SK-N-SH (cell line): ENCODE data around the gene RGS6. TPM values are rescaled to one million over a fixed set of nuclear protein-coding genes. Genes with fewer than 3 reads are reported as not detected.

ENCODE experiments used
- CTCF ChIA-PET: fragments of 300-600, 350-600 bp; formaldehyde crosslinking; extraction: SDS; loops from one replicate; lab custom pipeline; 2021; lab: Yijun Ruan, JAX
- POLR2A ChIA-PET: fragments of 350-600 bp; sonication (Branson Sonifier 250); formaldehyde crosslinking; extraction: SDS; loops from one replicate; lab custom pipeline; 2020; ENCODE audit warnings: antibody characterized with exemption, inconsistent platforms; lab: Yijun Ruan, JAX
- DNase-seq: peaks from one replicate; pipeline ENCODE4 v3.0.0; 2012
- H2AFZ ChIP-seq: fragments of 200-600 bp; sonication (generic); 2 replicates; pipeline ENCODE4 v1.8.1; 2016; ENCODE audit warnings: antibody characterized with exemption, mild to moderate bottlenecking, low read depth
- H3F3A ChIP-seq: fragments of 200-600 bp; sonication (generic); replicated peaks from 2 replicates; pipeline ENCODE3; 2016; ENCODE audit warnings: antibody characterized with exemption, mild to moderate bottlenecking; ENCODE audit not compliant: insufficient read depth
- H3K27ac ChIP-seq, 2 experiments: fragments of 200-500 bp in 1 of 2; fragments of 200-600 bp in 1 of 2; sonication (Bioruptor generic) in 1 of 2; sonication (generic), shearing (Covaris generic) in 1 of 2; 2 replicates each; pipeline versions ENCODE4 v1.5.1 to v1.6.1; 2014 to 2016; ENCODE audit warnings: low read depth in 2 of 2, inconsistent platforms in 1 of 2, low read length in 1 of 2, mild to moderate bottlenecking in 1 of 2, mixed read lengths in 1 of 2
- H3K27me3 ChIP-seq: fragments of 200-600 bp; sonication (generic), shearing (Covaris generic); 2 replicates; pipeline ENCODE4 v1.6.1; 2016; ENCODE audit warnings: mixed run types; ENCODE audit not compliant: insufficient read depth
- H3K36me3 ChIP-seq, 2 experiments: fragments of 200-500 bp in 1 of 2; fragments of 200-600 bp in 1 of 2; sonication (Bioruptor generic) in 1 of 2; sonication (generic) in 1 of 2; replicated peaks in 1 of 2; 2 replicates each; pipeline versions ENCODE3 to v1.5.1; 2014 to 2016; ENCODE audit warnings: low read length in 1 of 2, mild to moderate bottlenecking in 1 of 2; ENCODE audit not compliant: insufficient read depth in 2 of 2, control insufficient read depth in 1 of 2
- H3K4me1 ChIP-seq, 2 experiments: fragments of 200-500 bp in 1 of 2; fragments of 200-600 bp in 1 of 2; sonication (Bioruptor generic) in 1 of 2; sonication (generic), shearing (Covaris generic) in 1 of 2; 2 replicates each; pipeline versions ENCODE4 v1.5.1 to v1.6.1; 2014 to 2016; ENCODE audit warnings: low read depth in 1 of 2, low read length in 1 of 2, mixed run types in 1 of 2; ENCODE audit not compliant: insufficient read depth in 2 of 2, control insufficient read depth in 1 of 2
- H3K4me2 ChIP-seq: fragments of 200-600 bp; sonication (generic), shearing (Covaris generic); 2 replicates; pipeline ENCODE4 v1.6.1; 2017; ENCODE audit warnings: mixed run types
- H3K4me3 ChIP-seq, 2 experiments: fragments of 200-500 bp in 1 of 2; fragments of 200-600 bp in 1 of 2; sonication (Bioruptor generic) in 1 of 2; sonication (generic), shearing (Covaris generic) in 1 of 2; 2 replicates each; pipeline versions ENCODE4 v1.5.1 to v1.8.1; 2014 to 2016; ENCODE audit warnings: low read depth in 2 of 2, inconsistent platforms in 1 of 2, low read length in 1 of 2, mild to moderate bottlenecking in 1 of 2, mixed read lengths in 1 of 2, moderate library complexity in 1 of 2
- H3K79me2 ChIP-seq: fragments of 200-600 bp; sonication (generic); 2 replicates; pipeline ENCODE4 v1.8.1; 2017; ENCODE audit warnings: mild to moderate bottlenecking; ENCODE audit not compliant: insufficient read depth
- H3K9ac ChIP-seq: fragments of 200-600 bp; sonication (generic); 2 replicates; pipeline ENCODE4 v1.6.1; 2017; ENCODE audit warnings: mixed run types
- H3K9me2 ChIP-seq: fragments of 200-600 bp; sonication (generic); 2 replicates; pipeline ENCODE4 v1.6.1; 2017; ENCODE audit warnings: mixed run types
- H3K9me3 ChIP-seq: fragments of 200-600 bp; sonication (generic); 2 replicates; pipeline ENCODE4 v1.6.1; 2017; ENCODE audit warnings: mixed run types, mild to moderate bottlenecking, moderate library complexity
- H4K20me1 ChIP-seq: fragments of 200-600 bp; sonication (generic); 2 replicates; pipeline ENCODE4 v1.6.1; 2017; ENCODE audit warnings: mild to moderate bottlenecking, mixed run types; ENCODE audit not compliant: insufficient read depth
- CTCF ChIP-seq: fragments of 200-600 bp; sonication (generic); IDR thresholded peaks from 2 replicates; pipeline ENCODE4 v1.6.1; 2017; ENCODE audit warnings: antibody characterized with exemption, mild to moderate bottlenecking, moderate library complexity
- ELF1 ChIP-seq: IDR thresholded peaks from 2 replicates; pipeline ENCODE4 v1.4.0; 2012
- EP300 ChIP-seq, 2 experiments: IDR thresholded peaks; 2 replicates each; pipeline versions ENCODE4 v1.4.0 to v1.6.1; 2012; ENCODE audit warnings: borderline replicate concordance in 1 of 2, low read depth in 1 of 2, low read length in 1 of 2
- EZH2phosphoT487 ChIP-seq: fragments of 200-600 bp; sonication (generic); IDR thresholded peaks from 2 replicates; pipeline ENCODE4 v1.6.1; 2017; ENCODE audit warnings: low read depth, mixed run types, mild to moderate bottlenecking, antibody characterized with exemption, moderate library complexity, borderline replicate concordance
- GABPA ChIP-seq: IDR thresholded peaks from 2 replicates; pipeline ENCODE4 v1.4.0; 2012; ENCODE audit warnings: low read depth, mild to moderate bottlenecking
- JUND ChIP-seq: IDR thresholded peaks from 2 replicates; pipeline ENCODE4 v1.4.0; 2012
- NFIC ChIP-seq: IDR thresholded peaks from 2 replicates; pipeline ENCODE4 v1.4.0; 2012; ENCODE audit warnings: borderline replicate concordance
- NRF1 ChIP-seq: IDR thresholded peaks from 2 replicates; pipeline ENCODE4 v1.6.1; 2012; ENCODE audit warnings: low read depth, mild to moderate bottlenecking, low read length
- RAD21 ChIP-seq: IDR thresholded peaks from 2 replicates; pipeline ENCODE4 v1.6.1; 2012; ENCODE audit warnings: mild to moderate bottlenecking, low read length
- RCOR1 ChIP-seq: fragments of 150-350 bp; IDR thresholded peaks from 2 replicates; pipeline ENCODE4 v1.6.1; 2017; ENCODE audit warnings: antibody characterized with exemption, low read length
- RFX5 ChIP-seq: IDR thresholded peaks from 2 replicates; pipeline ENCODE4 v1.6.1; 2012; ENCODE audit warnings: mild to moderate bottlenecking, improper control_type of control experiment, low read length
- RXRA ChIP-seq: IDR thresholded peaks from 2 replicates; pipeline ENCODE4 v1.4.0; 2012; ENCODE audit warnings: low read depth, mild to moderate bottlenecking, borderline replicate concordance
- TCF12 ChIP-seq: IDR thresholded peaks from 2 replicates; pipeline ENCODE4 v1.4.0; 2012
- USF1 ChIP-seq: IDR thresholded peaks from 2 replicates; pipeline ENCODE4 v1.4.0; 2012; ENCODE audit warnings: low read depth, borderline replicate concordance
- USF2 ChIP-seq: fragments of 150-350 bp; IDR thresholded peaks from 2 replicates; pipeline ENCODE4 v1.6.1; 2017; ENCODE audit warnings: antibody characterized with exemption, low read length, low read depth, borderline replicate concordance
- whole genome bisulfite sequencing: methylation state at CpG from one replicate; pipeline ENCODE4 v1.1.6; 2017; ENCODE audit warnings: low lambda C conversion rate; 5-methylcytosine and 5-hydroxymethylcytosine counted together
- polyA plus RNA-seq, 3 experiments: library from polyadenylated mRNA; depleted of rRNA; stranded (reverse); fragments of >200 nt; gene quantifications; 2 replicates each; pipeline ENCODE4 v1.2.3, GENCODE V29; 2012
- TF ChIP-seq, protein P1 (sequence below): fragments of 150-350 bp; IDR thresholded peaks from 2 replicates; pipeline ENCODE4 v1.6.1; 2016; ENCODE audit warnings: mild to moderate bottlenecking, low read depth, low read length
- TF ChIP-seq, protein P2 (sequence below): IDR thresholded peaks from 2 replicates; pipeline ENCODE4 v1.4.0; 2012; ENCODE audit warnings: low read depth

The RGS6 gene
- polyA plus RNA-seq, 1 of the 3 experiments (the other 2 are of a cell fraction): not detected

DNA sequence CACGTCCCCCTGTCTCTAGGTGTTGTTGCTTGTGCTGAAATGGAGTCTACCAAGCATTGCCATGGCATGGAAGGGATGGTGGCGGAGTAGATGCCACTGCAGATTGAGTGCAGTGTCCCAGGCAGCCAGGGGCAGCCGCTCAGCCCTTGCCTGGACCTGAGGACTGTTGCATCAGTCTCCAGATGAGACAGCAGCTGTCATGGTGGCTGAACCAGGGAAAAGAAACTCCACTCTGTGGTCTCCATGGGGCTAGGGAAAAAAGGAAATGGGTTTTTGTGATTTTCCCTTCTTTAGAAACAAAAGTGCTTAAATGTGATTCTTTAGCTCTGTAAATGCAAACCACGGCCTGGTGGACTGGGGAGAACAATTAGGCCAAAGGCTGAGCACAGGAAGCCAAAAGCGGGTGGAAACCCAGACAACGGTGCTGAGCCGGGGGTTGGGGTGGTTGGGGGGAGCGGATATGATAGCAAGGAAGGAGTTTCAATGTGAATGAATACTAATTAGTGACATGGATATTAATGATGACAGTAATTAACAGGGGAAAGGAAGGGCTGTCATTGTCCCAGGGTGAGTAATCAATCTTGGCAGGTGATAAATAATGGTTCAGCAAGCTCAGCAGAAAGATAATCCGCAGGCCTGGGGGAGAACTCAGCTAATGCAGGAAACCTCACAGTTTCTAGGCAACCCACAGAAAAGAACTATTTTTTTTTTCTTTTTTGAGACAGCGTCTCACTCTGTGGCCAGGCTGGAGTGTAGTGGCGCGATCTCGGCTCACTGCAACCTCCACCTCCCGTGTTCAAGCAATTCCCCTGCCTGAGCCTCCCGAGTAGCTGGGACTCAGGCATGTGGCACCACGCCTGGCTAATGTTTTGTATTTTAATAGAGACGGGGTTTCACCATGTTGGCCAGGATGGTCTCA, 519.1 kb downstream of the RGS6 start:
- WGBS: 54% methylated on average over 17 of the region's 17 CpGs
- Histone ChIP-seq H3K27me3 (peaks cover 12% of the 10 kb centered on the region; the same call in 1 of the 2 replicates), H3F3A (no peaks in the 10 kb centered on the region), H3K4me2 (no peak overlapping the region), H3K79me2 (no peaks in the 10 kb centered on the region), H3K4me1 (no peaks in the 10 kb centered on the region; a peak in 1 of 4 replicates), H2AFZ (no peak overlapping the region), H4K20me1 (no peaks in the 10 kb centered on the region), H3K9me2 (no peaks in the 10 kb centered on the region), H3K36me3 (no peaks in the 10 kb centered on the region), H3K9me3 (no peaks in the 10 kb centered on the region), H3K9ac (no peak overlapping the region), H3K4me3 (no peak overlapping the region), H3K27ac (no peak overlapping the region)
- no peak for DNase-seq
- TF ChIP-seq, protein P1, sequence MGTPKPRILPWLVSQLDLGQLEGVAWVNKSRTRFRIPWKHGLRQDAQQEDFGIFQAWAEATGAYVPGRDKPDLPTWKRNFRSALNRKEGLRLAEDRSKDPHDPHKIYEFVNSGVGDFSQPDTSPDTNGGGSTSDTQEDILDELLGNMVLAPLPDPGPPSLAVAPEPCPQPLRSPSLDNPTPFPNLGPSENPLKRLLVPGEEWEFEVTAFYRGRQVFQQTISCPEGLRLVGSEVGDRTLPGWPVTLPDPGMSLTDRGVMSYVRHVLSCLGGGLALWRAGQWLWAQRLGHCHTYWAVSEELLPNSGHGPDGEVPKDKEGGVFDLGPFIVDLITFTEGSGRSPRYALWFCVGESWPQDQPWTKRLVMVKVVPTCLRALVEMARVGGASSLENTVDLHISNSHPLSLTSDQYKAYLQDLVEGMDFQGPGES: no peak
- TF ChIP-seq TCF12 (no peak), CTCF (no peak), USF1 (no peak), RCOR1 (no peak), JUND (no peak), RXRA (no peak), RAD21 (no peak), EP300 (IDR thresholded peaks at IDR 0.05; ENCODE audit: borderline replicate concordance in 1 of 2, low read depth in 1 of 2, low read length in 1 of 2) (no peak), USF2 (no peak), EZH2phosphoT487 (no peak), NRF1 (no peak), ELF1 (no peak), NFIC (no peak), GABPA (no peak), RFX5 (no peak)
- TF ChIP-seq, protein P2, sequence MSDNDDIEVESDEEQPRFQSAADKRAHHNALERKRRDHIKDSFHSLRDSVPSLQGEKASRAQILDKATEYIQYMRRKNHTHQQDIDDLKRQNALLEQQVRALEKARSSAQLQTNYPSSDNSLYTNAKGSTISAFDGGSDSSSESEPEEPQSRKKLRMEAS: no peak
- ChIA-PET POLR2A (no interaction called here), CTCF (interaction anchor here (0.6 kb wide), 1 partner anchor 30 kb away, joined by 3 read pairs; no protein-coding TSS in a partner anchor)
